HEK293 (cell line): ENCODE measurements around the gene TES.

Experiments
- YY1 ChIP-seq: fragments of 450-650 bp; formaldehyde crosslinking; IDR thresholded peaks from 2 replicates; pipeline ENCODE4 v1.5.1; 2018; ENCODE audit warnings: missing biosample characterization, missing genetic modification characterization
- ZBTB1 ChIP-seq: fragments of 450-650 bp; formaldehyde crosslinking; IDR thresholded peaks from 2 replicates; pipeline ENCODE4 v1.5.1; 2016; ENCODE audit warnings: missing biosample characterization, missing genetic modification characterization
- ZFP41 ChIP-seq: fragments of 450-650 bp; formaldehyde crosslinking; IDR thresholded peaks from 2 replicates; pipeline ENCODE4 v1.5.1; 2016; ENCODE audit warnings: missing biosample characterization, missing genetic modification characterization, borderline replicate concordance
- ZNF175 ChIP-seq: fragments of 450-650 bp; formaldehyde crosslinking; IDR thresholded peaks from 2 replicates; pipeline ENCODE4 v1.5.1; 2016; ENCODE audit warnings: missing biosample characterization, missing genetic modification characterization
- ZNF561 ChIP-seq: fragments of 450-650 bp; IDR thresholded peaks from 2 replicates; pipeline ENCODE4 v1.5.1; 2018; ENCODE audit warnings: missing biosample characterization, missing genetic modification characterization, borderline replicate concordance
- ZNF660 ChIP-seq: fragments of 450-650 bp; IDR thresholded peaks from 2 replicates; pipeline ENCODE4 v1.5.1; 2018; ENCODE audit warnings: missing biosample characterization, mild to moderate bottlenecking, missing genetic modification characterization
- ZNF707 ChIP-seq: fragments of 450-650 bp; formaldehyde crosslinking; IDR thresholded peaks from 2 replicates; pipeline ENCODE4 v1.5.1; 2016; ENCODE audit warnings: missing biosample characterization, missing genetic modification characterization
- ZNF785 ChIP-seq: fragments of 450-650 bp; formaldehyde crosslinking; IDR thresholded peaks from 2 replicates; pipeline ENCODE4 v1.5.1; 2016; ENCODE audit warnings: missing biosample characterization, missing genetic modification characterization
- TF ChIP-seq, protein P1 (sequence below): fragments of 450-650 bp; formaldehyde crosslinking; IDR thresholded peaks from 2 replicates; pipeline ENCODE4 v1.5.1; 2016; ENCODE audit warnings: missing biosample characterization, missing genetic modification characterization
- TF ChIP-seq, protein P2 (sequence below): fragments of 450-650 bp; formaldehyde crosslinking; IDR thresholded peaks from 2 replicates; pipeline ENCODE4 v1.5.1; 2016; ENCODE audit warnings: missing biosample characterization, missing genetic modification characterization
- TF ChIP-seq, protein P3 (sequence below): fragments of 450-650 bp; formaldehyde crosslinking; IDR thresholded peaks from 2 replicates; pipeline ENCODE4 v1.5.1; 2016; ENCODE audit warnings: missing biosample characterization, missing genetic modification characterization
- TF ChIP-seq, protein P4 (sequence below): fragments of 450-650 bp; formaldehyde crosslinking; IDR thresholded peaks from 2 replicates; pipeline ENCODE4 v1.5.1; 2016; ENCODE audit warnings: missing biosample characterization, missing genetic modification characterization

DNA sequence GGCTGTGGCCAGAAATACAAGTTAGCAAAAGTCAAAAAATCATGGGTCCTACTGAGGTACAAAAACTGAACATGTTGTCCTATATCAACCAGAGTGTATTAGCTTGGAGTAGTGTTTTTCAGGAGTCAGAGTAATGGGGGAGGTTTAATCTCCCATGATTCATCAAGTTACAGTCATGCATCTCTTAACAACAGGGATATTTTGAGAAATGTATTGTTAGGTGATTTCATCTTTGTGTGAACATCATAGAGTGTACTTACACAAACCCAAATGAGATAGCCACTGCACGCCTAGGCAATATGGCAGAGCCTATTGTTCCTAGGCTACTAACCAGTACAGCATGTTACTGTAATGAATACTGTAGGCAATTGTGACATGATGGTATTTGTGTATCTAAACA lies 14.9 kb upstream of the TES start:
- TF ChIP-seq, protein P1, sequence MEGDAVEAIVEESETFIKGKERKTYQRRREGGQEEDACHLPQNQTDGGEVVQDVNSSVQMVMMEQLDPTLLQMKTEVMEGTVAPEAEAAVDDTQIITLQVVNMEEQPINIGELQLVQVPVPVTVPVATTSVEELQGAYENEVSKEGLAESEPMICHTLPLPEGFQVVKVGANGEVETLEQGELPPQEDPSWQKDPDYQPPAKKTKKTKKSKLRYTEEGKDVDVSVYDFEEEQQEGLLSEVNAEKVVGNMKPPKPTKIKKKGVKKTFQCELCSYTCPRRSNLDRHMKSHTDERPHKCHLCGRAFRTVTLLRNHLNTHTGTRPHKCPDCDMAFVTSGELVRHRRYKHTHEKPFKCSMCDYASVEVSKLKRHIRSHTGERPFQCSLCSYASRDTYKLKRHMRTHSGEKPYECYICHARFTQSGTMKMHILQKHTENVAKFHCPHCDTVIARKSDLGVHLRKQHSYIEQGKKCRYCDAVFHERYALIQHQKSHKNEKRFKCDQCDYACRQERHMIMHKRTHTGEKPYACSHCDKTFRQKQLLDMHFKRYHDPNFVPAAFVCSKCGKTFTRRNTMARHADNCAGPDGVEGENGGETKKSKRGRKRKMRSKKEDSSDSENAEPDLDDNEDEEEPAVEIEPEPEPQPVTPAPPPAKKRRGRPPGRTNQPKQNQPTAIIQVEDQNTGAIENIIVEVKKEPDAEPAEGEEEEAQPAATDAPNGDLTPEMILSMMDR (tag by site-specific recombination) = no peak
- TF ChIP-seq ZFP41 (tag by site-specific recombination) (no peak), ZNF561 (tag by site-specific recombination) (no peak), YY1 (tag by site-specific recombination) (no peak), ZNF175 (no peak), ZNF660 (no peak), ZBTB1 (tag by site-specific recombination) (no peak), ZNF707 (tag by site-specific recombination) (no peak), ZNF785 (tag by site-specific recombination) (no peak)
- TF ChIP-seq, protein P2, sequence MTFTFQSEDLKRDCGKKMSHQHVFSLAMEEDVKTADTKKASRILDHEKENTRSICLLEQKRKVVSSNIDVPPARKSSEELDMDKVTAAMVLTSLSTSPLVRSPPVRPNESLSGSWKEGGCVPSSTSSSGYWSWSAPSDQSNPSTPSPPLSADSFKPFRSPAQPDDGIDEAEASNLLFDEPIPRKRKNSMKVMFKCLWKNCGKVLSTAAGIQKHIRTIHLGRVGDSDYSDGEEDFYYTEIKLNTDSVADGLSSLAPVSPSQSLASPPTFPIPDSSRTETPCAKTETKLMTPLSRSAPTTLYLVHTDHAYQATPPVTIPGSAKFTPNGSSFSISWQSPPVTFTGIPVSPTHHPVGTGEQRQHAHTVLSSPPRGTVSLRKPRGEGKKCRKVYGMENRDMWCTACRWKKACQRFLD (tag by site-specific recombination) = no peak
- TF ChIP-seq, protein P3, sequence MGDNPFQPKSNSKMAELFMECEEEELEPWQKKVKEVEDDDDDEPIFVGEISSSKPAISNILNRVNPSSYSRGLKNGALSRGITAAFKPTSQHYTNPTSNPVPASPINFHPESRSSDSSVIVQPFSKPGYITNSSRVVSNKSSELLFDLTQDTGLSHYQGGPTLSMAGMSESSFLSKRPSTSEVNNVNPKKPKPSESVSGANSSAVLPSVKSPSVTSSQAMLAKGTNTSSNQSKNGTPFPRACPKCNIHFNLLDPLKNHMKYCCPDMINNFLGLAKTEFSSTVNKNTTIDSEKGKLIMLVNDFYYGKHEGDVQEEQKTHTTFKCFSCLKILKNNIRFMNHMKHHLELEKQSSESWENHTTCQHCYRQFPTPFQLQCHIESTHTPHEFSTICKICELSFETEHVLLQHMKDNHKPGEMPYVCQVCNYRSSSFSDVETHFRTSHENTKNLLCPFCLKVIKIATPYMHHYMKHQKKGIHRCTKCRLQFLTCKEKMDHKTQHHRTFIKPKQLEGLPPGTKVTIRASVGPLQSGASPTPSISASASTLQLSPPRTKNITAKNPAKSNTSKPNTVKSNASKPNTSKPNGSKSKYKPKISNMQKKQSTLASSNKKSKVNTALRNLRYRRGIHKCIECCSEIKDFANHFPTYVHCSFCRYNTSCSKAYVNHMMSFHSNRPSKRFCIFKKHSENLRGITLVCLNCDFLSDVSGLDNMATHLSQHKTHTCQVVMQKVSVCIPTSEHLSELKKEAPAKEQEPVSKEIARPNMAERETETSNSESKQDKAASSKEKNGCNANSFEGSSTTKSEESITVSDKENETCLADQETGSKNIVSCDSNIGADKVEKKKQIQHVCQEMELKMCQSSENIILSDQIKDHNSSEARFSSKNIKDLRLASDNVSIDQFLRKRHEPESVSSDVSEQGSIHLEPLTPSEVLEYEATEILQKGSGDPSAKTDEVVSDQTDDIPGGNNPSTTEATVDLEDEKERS = no peak
- TF ChIP-seq, protein P4, sequence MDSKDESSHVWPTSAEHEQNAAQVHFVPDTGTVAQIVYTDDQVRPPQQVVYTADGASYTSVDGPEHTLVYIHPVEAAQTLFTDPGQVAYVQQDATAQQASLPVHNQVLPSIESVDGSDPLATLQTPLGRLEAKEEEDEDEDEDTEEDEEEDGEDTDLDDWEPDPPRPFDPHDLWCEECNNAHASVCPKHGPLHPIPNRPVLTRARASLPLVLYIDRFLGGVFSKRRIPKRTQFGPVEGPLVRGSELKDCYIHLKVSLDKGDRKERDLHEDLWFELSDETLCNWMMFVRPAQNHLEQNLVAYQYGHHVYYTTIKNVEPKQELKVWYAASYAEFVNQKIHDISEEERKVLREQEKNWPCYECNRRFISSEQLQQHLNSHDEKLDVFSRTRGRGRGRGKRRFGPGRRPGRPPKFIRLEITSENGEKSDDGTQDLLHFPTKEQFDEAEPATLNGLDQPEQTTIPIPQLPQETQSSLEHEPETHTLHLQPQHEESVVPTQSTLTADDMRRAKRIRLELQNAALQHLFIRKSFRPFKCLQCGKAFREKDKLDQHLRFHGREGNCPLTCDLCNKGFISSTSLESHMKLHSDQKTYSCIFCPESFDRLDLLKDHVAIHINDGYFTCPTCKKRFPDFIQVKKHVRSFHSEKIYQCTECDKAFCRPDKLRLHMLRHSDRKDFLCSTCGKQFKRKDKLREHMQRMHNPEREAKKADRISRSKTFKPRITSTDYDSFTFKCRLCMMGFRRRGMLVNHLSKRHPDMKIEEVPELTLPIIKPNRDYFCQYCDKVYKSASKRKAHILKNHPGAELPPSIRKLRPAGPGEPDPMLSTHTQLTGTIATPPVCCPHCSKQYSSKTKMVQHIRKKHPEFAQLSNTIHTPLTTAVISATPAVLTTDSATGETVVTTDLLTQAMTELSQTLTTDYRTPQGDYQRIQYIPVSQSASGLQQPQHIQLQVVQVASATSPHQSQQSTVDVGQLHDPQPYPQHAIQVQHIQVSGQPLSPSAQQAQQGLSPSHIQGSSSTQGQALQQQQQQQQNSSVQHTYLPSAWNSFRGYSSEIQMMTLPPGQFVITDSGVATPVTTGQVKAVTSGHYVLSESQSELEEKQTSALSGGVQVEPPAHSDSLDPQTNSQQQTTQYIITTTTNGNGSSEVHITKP = no peak
